IMR-90 (cell line): ENCODE results near the gene EFHC1. TPM values are rescaled to one million over a fixed set of nuclear protein-coding genes. Genes with fewer than 3 reads are reported as not detected.

Experiments
- ATAC-seq: fragments of 200-7000 bp; cut with Tn5 transposase; 2 replicates; pipeline ENCODE4 v1.9.1; 2020; ENCODE audit warnings: low read depth, mild to moderate bottlenecking, moderate library complexity
- BruUV-seq: library from RNA; stranded (reverse); fragments of 400-500 nt; replicated peaks from 2 replicates; lab custom pipeline; 2021; lab: Mats Ljungman, UMichigan
- CTCF ChIA-PET: fragments of 300-600 bp; formaldehyde crosslinking; extraction: SDS; loops from one replicate; lab custom pipeline; 2021; ENCODE audit warnings: antibody characterized with exemption; lab: Yijun Ruan, JAX
- POLR2A ChIA-PET: fragments of 300-600 bp; sonication (Branson Sonifier 250); formaldehyde crosslinking; loops from one replicate; lab custom pipeline; 2022; ENCODE audit warnings: antibody characterized with exemption; ENCODE audit not compliant: unreplicated experiment; lab: Charles Lee
- DNase-seq: peaks from one replicate; pipeline ENCODE4 v3.0.0; 2013
- H2AFZ ChIP-seq: replicated peaks from 2 replicates; pipeline ENCODE3; 2013; ENCODE audit warnings: low read length, mild to moderate bottlenecking; ENCODE audit not compliant: poor library complexity
- H2AK5ac ChIP-seq: 2 replicates; pipeline ENCODE4 v1.6.1; 2013; ENCODE audit warnings: low read depth, low read length, inconsistent platforms
- H2AK9ac ChIP-seq: replicated peaks from 2 replicates; pipeline ENCODE3; 2013; ENCODE audit warnings: mild to moderate bottlenecking, low read depth, low read length, moderate library complexity; ENCODE audit not compliant: poor library complexity
- H2BK120ac ChIP-seq: 2 replicates; pipeline ENCODE4 v1.6.1; 2013; ENCODE audit warnings: low read depth, low read length, inconsistent platforms
- H2BK15ac ChIP-seq: 3 replicates; pipeline ENCODE4 v1.6.1; 2013; ENCODE audit warnings: low read depth, low read length, inconsistent platforms
- H2BK20ac ChIP-seq: 2 replicates; pipeline ENCODE4 v1.6.1; 2013; ENCODE audit warnings: low read depth, mild to moderate bottlenecking, inconsistent platforms, low read length, moderate library complexity
- H2BK5ac ChIP-seq: 2 replicates; pipeline ENCODE4 v1.6.1; 2013; ENCODE audit warnings: mild to moderate bottlenecking, low read depth, low read length, inconsistent platforms; ENCODE audit not compliant: poor library complexity, severe bottlenecking
- H3K14ac ChIP-seq: replicated peaks from 2 replicates; pipeline ENCODE4 v1.6.1; 2013; ENCODE audit warnings: low read depth, low read length, inconsistent platforms
- H3K18ac ChIP-seq: 2 replicates; pipeline ENCODE4 v1.6.1; 2013; ENCODE audit warnings: low read depth, low read length, control low read depth
- H3K23ac ChIP-seq: 2 replicates; pipeline ENCODE4 v1.6.1; 2013; ENCODE audit warnings: low read depth, low read length, inconsistent platforms
- H3K27ac ChIP-seq: 2 replicates; pipeline ENCODE4 v1.5.1; 2013; ENCODE audit warnings: mild to moderate bottlenecking, control low read depth, low read length; ENCODE audit not compliant: insufficient read depth
- H3K27me3 ChIP-seq: 2 replicates; pipeline ENCODE4 v1.6.1; 2013; ENCODE audit warnings: low read length; ENCODE audit not compliant: control insufficient read depth, insufficient read depth
- H3K36me3 ChIP-seq: 2 replicates; pipeline ENCODE4 v1.6.1; 2013; ENCODE audit warnings: low read length, mixed read lengths; ENCODE audit not compliant: control insufficient read depth, insufficient read depth
- H3K4ac ChIP-seq: 2 replicates; pipeline ENCODE4 v1.6.1; 2013; ENCODE audit warnings: low read depth, low read length, inconsistent platforms
- H3K4me1 ChIP-seq: 2 replicates; pipeline ENCODE4 v1.6.1; 2013; ENCODE audit warnings: low read length, mixed read lengths; ENCODE audit not compliant: control insufficient read depth, insufficient read depth
- H3K4me2 ChIP-seq: 2 replicates; pipeline ENCODE4 v1.6.1; 2013; ENCODE audit warnings: low read depth, mild to moderate bottlenecking, control low read depth, low read length, moderate library complexity
- H3K4me3 ChIP-seq: 2 replicates; pipeline ENCODE4 v1.5.1; 2013; ENCODE audit warnings: low read depth, mild to moderate bottlenecking, control low read depth, low read length, moderate library complexity; ENCODE audit not compliant: insufficient read depth
- H3K56ac ChIP-seq: 2 replicates; pipeline ENCODE4 v1.6.1; 2013; ENCODE audit warnings: low read length, inconsistent platforms; ENCODE audit not compliant: insufficient read depth; ENCODE audit errors: extremely low read depth
- H3K79me1 ChIP-seq, 2 experiments: 2 replicates each; pipeline ENCODE4 v1.6.1; 2013; ENCODE audit warnings: low read length in 2 of 2, inconsistent platforms in 1 of 2, low read depth in 1 of 2
- H3K9ac ChIP-seq: 2 replicates; pipeline ENCODE4 v1.6.1; 2013; ENCODE audit warnings: low read depth, low read length, control low read depth
- H3K9me1 ChIP-seq: 2 replicates; pipeline ENCODE4 v1.6.1; 2013; ENCODE audit warnings: low read length, inconsistent platforms; ENCODE audit not compliant: insufficient read depth
- H3K9me3 ChIP-seq: 2 replicates; pipeline ENCODE4 v1.6.1; 2013; ENCODE audit warnings: low read length; ENCODE audit not compliant: control insufficient read depth, insufficient read depth
- H4K20me1 ChIP-seq: 2 replicates; pipeline ENCODE4 v1.6.1; 2013; ENCODE audit warnings: low read length, inconsistent platforms; ENCODE audit not compliant: insufficient read depth
- H4K5ac ChIP-seq: 2 replicates; pipeline ENCODE4 v1.6.1; 2013; ENCODE audit warnings: mild to moderate bottlenecking, low read depth, low read length, control low read depth
- H4K8ac ChIP-seq, 2 experiments: 2 replicates each; pipeline ENCODE4 v1.6.1; 2013; ENCODE audit warnings: low read depth in 2 of 2, low read length in 2 of 2, control low read depth in 1 of 2, inconsistent platforms in 1 of 2
- H4K91ac ChIP-seq: 2 replicates; pipeline ENCODE4 v1.6.1; 2013; ENCODE audit warnings: low read depth, low read length, inconsistent platforms; ENCODE audit not compliant: insufficient read depth
- BHLHE40 ChIP-seq: fragments of 150-350 bp; IDR thresholded peaks from 2 replicates; pipeline ENCODE4 v1.6.1; 2016; ENCODE audit warnings: mild to moderate bottlenecking, low read depth, low read length
- CEBPB ChIP-seq: IDR thresholded peaks from 2 replicates; pipeline ENCODE4 v1.6.1; 2012; ENCODE audit warnings: low read depth, low read length, improper control_type of control experiment
- CHD1 ChIP-seq: IDR thresholded peaks from 2 replicates; pipeline ENCODE4 v1.6.1; 2012; ENCODE audit warnings: low read depth, low read length, improper control_type of control experiment
- CTCF ChIP-seq: conservative IDR thresholded peaks from 2 replicates; pipeline ENCODE4 v1.5.1; 2012; ENCODE audit warnings: mild to moderate bottlenecking, low read depth, low read length, improper control_type of control experiment
- ELK1 ChIP-seq: fragments of 150-350 bp; IDR thresholded peaks from 2 replicates; pipeline ENCODE4 v1.6.1; 2016; ENCODE audit warnings: low read depth, mild to moderate bottlenecking, low read length, moderate library complexity, borderline replicate concordance
- FOS ChIP-seq: fragments of 150-350 bp; IDR thresholded peaks from 2 replicates; pipeline ENCODE4 v1.6.1; 2016; ENCODE audit warnings: low read depth, low read length
- MAFK ChIP-seq: IDR thresholded peaks from 2 replicates; pipeline ENCODE4 v1.6.1; 2012; ENCODE audit warnings: low read depth, low read length, improper control_type of control experiment
- MAZ ChIP-seq: IDR thresholded peaks from 2 replicates; pipeline ENCODE4 v1.6.1; 2012; ENCODE audit warnings: low read depth, mild to moderate bottlenecking, low read length, improper control_type of control experiment, moderate library complexity, borderline replicate concordance
- MXI1 ChIP-seq: IDR thresholded peaks from 2 replicates; pipeline ENCODE4 v1.6.1; 2012; ENCODE audit warnings: low read depth, mild to moderate bottlenecking, low read length, moderate library complexity, borderline replicate concordance
- NFE2L2 ChIP-seq: fragments of 150-350 bp; IDR thresholded peaks from 2 replicates; pipeline ENCODE4 v1.6.1; 2016; ENCODE audit warnings: low read depth, mild to moderate bottlenecking, low read length
- POLR2A ChIP-seq: IDR thresholded peaks from 2 replicates; pipeline ENCODE4 v1.6.1; 2012; ENCODE audit warnings: mild to moderate bottlenecking, low read depth, low read length
- RAD21 ChIP-seq: IDR thresholded peaks from 2 replicates; pipeline ENCODE4 v1.6.1; 2012; ENCODE audit warnings: low read length, improper control_type of control experiment
- RCOR1 ChIP-seq: IDR thresholded peaks from 2 replicates; pipeline ENCODE4 v1.6.1; 2012; ENCODE audit warnings: mild to moderate bottlenecking, low read length, improper control_type of control experiment; ENCODE audit not compliant: insufficient replicate concordance
- RFX5 ChIP-seq: IDR thresholded peaks from 2 replicates; pipeline ENCODE4 v1.8.0; 2012; ENCODE audit warnings: low read depth, mild to moderate bottlenecking, low read length, moderate library complexity
- SMC3 ChIP-seq: fragments of 150-350 bp; IDR thresholded peaks from 2 replicates; pipeline ENCODE4 v1.6.1; 2016; ENCODE audit warnings: low read depth, mild to moderate bottlenecking, antibody characterized with exemption, low read length, moderate library complexity
- USF2 ChIP-seq: fragments of 150-350 bp; IDR thresholded peaks from 2 replicates; pipeline ENCODE4 v1.6.1; 2017; ENCODE audit warnings: mild to moderate bottlenecking, antibody characterized with exemption, low read length, low read depth
- WGBS, 2 experiments: methylation state at CpG; one replicate each; pipeline versions ENCODE4 v1.1.5 to v1.1.7; 2013; ENCODE audit warnings: missing lambda C conversion rate in 2 of 2; ENCODE audit not compliant: insufficient read length in 1 of 2; ENCODE audit errors: extremely low coverage in 2 of 2; 5-methylcytosine and 5-hydroxymethylcytosine counted together
- dilution Hi-C: fragments of 300-500 bp; cut with HindIII; formaldehyde crosslinking; loops from one replicate; pipeline ENCODE4 v1.14.3; 2018; ENCODE audit warnings: low sequenced_read_pairs; ENCODE audit not compliant: unreplicated experiment
- in situ Hi-C: fragments of 300-500 bp; cut with MboI; formaldehyde crosslinking; loops from 3 replicates; pipeline ENCODE4 v1.14.3; 2019; ENCODE audit warnings: low sequenced_read_pairs, inconsistent platforms, mixed read lengths
- intact Hi-C: fragments of 100-400 bp; cut with micrococcal nuclease; formaldehyde crosslinking; loops from 2 replicates; pipeline ENCODE4 v1.10.0; 2022
- polyA plus RNA-seq, 3 experiments: library from polyadenylated mRNA; depleted of rRNA; stranded (reverse); fragments of >200 nt; gene quantifications; 2 replicates each; pipeline ENCODE4 v1.2.3, GENCODE V29; 2012; ENCODE audit warnings: low replicate concordance in 1 of 3
- total RNA-seq: library from RNA; depleted of rRNA; stranded (reverse); fragments of >200 nt; gene quantifications from 2 replicates; pipeline ENCODE4 v1.2.3, GENCODE V29; 2012

EFHC1 gene
- total and polyA plus RNA-seq, 2 of the 4 experiments (the other 2 are of a cell fraction) = 14.0 to 23.0 TPM

- peak overlapping the region; percentile 63; the same call in 2 of the 3 replicates for H2BK15ac ChIP-seq
- WGBS, 2 experiments = 95% methylated on average over 4 of the region's 6 CpGs; no CpG with 5 or more reads in 1 of the 2 experiments
- in situ Hi-C loops (no loop called here), intact Hi-C loops (no loop called here), dilution Hi-C loops (no loop called here)
- peak overlapping the region; percentile 91 for H2BK120ac ChIP-seq
- H2BK20ac ChIP-seq = peak overlapping the region; percentile 91
- peak overlapping the region; percentile 94 for H3K23ac ChIP-seq
- H3K27me3 ChIP-seq = no peaks in the 10 kb centered on the region
- peak overlapping the region; percentile 95 for H2BK5ac ChIP-seq
- peak overlapping the region; percentile 83 for H3K18ac ChIP-seq
- peak overlapping the region; percentile 92 for H3K4ac ChIP-seq
- H3K14ac ChIP-seq = peak overlapping the region; percentile 92
- no peaks in the 10 kb centered on the region for H3K9me3 ChIP-seq
- peaks cover 39 to 89% of the 10 kb centered on the region in 2 experiments for H3K79me1 ChIP-seq
- peaks cover 48% of the 10 kb centered on the region for H3K4me1 ChIP-seq
- H4K91ac ChIP-seq = peak overlapping the region; percentile 97
- no peak overlapping the region for H3K9ac ChIP-seq
- ChIA-PET CTCF (interaction anchor here (0.9 to 1.2 kb wide), 2 partner anchors 11 to 25 kb away, joined by 3 to 5 read pairs; no protein-coding TSS in a partner anchor), POLR2A (no interaction called here)
- TF ChIP-seq NFE2L2 (no peak), SMC3 (no peak), FOS (no peak), MAFK (no peak), ELK1 (no peak), RCOR1 (no peak), RFX5 (no peak), CEBPB (no peak), MAZ (no peak), RAD21 (no peak), POLR2A (no peak), CHD1 (no peak), USF2 (no peak), CTCF (no peak), BHLHE40 (no peak), MXI1 (no peak)
- H3K36me3 ChIP-seq = peaks cover 28% of the 10 kb centered on the region
- no peak for ATAC-seq
- DNase-seq = no peak
- no peak overlapping the region for H2AK9ac ChIP-seq
- H2AFZ ChIP-seq = no peak overlapping the region
- H4K5ac ChIP-seq = peak overlapping the region; percentile 83; the same call in 1 of the 2 replicates
- peak overlapping the region; percentile 96 for H2AK5ac ChIP-seq
- H3K4me2 ChIP-seq = no peak overlapping the region
- peaks cover 57% of the 10 kb centered on the region for H3K9me1 ChIP-seq
- no TSS peak for BruUV-seq
- H4K20me1 ChIP-seq = 0 out of 2 replicates have a peak, but pooled peaks cover 3% of the 10 kb centered on the region
- H3K27ac ChIP-seq = peak overlapping the region; percentile 35
- no peak overlapping the region for H3K4me3 ChIP-seq
- peak overlapping the region; percentile 37; the same call in 1 of the 2 replicates for H3K56ac ChIP-seq
- peak overlapping the region; percentile 83 to 84; a peak in 3 of 4 replicates for H4K8ac ChIP-seq
These were observed 116.3 kb downstream of the EFHC1 start for GRCh38 chr6:52536424-52536916.
